GM21717 (cell line): ENCODE measurements around the gene NOXO1.

Experiments used
- ATAC-seq: cut with Tn5 transposase; IDR thresholded peaks from one replicate; pipeline ENCODE4 v1.9.1; 2021; ENCODE audit warnings: mild to moderate bottlenecking, moderate library complexity; ENCODE audit not compliant: unreplicated experiment

Gene NOXO1

DNA sequence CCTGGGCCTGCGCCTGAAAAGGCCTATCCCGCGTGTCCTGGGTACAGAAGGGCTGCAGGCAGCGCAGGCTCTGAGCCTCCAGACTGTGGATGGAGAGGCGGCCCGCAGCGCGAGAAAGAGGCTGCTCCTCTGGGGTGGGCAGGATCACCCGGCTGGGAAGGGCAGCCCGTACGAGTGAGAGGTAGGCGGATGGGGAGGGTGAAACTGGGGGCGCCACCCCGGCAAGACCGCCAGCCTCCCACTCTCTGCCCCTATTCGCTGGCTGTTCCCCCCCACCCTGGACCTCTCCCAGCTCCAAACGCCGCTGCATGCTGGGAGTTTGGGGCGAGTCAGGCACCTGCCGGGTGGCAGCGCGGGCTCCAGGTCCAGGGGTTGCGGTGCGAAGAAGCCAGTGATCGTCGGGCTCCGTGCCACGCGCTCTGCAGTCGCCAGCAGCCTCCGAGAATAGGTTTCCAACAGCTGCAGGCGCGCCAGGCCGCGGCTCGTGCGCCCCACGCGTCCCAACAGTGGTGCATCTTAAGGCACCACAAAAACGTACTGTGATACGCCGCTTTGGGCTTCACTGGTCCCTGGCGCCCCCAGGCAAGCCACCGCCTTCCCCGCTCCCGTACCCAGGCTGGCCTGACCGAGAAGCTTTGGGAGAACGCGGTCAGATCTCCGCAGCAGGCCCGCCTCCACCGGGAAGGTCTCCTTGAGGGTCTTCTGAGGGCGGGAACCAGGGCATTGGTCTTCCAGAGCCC, 1.1 kb downstream of the NOXO1 start:
- no peak for ATAC-seq

- ATAC-seq: no peak
These were observed 1.8 kb downstream of the NOXO1 start for GRCh38 chr16:1979271-1980029.

DNA sequence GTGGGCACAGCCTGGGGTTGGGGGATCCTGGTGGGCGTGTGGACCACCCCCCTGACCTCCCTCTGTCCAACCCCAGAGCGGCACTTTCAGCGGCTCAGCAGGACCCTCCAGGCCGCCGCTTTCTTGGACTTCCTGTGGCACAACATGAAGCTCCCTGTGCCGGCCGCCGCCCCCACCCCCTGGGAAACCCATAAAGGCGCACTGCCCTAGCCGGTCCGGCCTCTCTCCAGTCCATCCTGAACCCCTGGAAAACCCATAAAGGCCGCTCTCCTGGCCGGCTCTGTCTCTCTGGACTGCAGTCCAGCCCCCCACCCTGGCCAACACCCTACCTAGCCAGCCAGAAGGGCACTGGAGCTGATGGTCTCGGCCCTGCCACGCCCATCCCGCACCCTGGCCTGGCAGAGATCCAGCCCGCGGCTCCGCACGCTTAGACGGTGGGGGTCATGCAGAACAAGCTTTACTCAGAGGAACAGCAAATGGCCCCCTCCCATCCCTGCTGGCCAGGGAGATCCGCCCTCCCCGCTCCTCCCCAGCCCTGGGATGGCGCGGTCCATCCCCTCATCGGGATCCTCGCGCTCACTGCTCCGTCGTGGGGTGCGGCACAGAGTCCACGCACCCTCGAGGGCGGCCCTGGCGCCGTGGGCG, 2.7 kb downstream of the NOXO1 start:
- no peak for ATAC-seq

DNA sequence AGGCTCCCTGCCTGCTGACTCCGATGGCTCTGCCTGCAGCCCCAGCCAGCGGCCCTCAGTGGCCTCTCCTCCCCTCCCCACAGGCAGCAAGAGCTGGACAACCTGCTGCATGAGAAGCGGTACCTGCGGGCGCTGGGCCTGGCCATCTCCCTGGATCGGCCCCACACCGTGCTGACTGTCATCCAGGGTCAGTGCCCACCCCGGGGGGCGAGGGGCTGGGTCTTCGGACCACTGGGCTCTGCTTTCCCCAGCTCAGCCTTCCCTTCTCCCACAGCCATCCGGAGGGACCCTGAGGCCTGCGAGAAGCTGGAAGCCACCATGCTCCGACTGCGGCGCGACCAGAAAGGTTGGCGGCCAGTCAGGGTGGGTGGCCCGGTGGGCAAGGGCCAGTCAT, 3.4 kb downstream of the NOXO1 start:
- ATAC-seq: no peak

- ATAC-seq: no peak
These were observed 4.1 kb downstream of the NOXO1 start for GRCh38 chr16:1976951-1977874.

- no peak for ATAC-seq
These were observed 5.1 kb downstream of the NOXO1 start for GRCh38 chr16:1976216-1976520.

DNA sequence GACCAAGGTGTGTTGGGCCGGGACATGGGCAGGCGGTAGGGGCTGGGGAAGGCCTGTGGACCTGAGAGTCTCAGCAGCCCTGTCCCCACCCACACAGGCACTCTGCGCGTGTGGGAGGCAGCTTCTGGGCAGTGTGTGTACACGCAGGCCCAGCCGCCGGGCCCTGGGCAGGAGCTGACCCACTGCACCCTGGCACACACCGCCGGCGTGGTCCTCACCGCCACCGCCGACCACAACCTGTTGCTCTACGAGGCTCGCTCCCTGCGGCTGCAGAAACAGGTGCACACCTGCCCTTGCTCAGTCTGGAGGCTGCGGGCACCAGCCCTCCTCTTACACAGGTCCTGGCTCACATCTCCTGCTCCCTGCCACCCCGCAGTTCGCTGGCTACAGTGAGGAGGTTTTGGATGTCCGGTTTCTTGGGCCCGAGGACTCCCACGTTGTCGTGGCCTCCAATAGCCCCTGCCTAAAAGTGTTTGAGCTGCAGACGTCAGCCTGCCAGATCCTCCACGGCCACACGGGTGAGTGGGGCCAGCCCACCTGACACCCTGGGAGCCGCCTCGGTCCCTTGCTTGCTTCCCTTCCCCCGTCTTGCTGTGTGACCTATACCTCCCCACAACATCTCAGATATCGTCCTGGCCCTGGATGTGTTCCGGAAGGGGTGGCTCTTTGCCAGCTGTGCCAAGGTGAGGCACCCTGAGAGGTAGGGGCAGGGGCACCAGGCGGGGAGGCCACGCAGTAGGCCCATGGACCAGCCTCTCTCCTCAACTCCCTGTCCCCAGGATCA, 5.6 kb downstream of the NOXO1 start:
- no peak for ATAC-seq

DNA sequence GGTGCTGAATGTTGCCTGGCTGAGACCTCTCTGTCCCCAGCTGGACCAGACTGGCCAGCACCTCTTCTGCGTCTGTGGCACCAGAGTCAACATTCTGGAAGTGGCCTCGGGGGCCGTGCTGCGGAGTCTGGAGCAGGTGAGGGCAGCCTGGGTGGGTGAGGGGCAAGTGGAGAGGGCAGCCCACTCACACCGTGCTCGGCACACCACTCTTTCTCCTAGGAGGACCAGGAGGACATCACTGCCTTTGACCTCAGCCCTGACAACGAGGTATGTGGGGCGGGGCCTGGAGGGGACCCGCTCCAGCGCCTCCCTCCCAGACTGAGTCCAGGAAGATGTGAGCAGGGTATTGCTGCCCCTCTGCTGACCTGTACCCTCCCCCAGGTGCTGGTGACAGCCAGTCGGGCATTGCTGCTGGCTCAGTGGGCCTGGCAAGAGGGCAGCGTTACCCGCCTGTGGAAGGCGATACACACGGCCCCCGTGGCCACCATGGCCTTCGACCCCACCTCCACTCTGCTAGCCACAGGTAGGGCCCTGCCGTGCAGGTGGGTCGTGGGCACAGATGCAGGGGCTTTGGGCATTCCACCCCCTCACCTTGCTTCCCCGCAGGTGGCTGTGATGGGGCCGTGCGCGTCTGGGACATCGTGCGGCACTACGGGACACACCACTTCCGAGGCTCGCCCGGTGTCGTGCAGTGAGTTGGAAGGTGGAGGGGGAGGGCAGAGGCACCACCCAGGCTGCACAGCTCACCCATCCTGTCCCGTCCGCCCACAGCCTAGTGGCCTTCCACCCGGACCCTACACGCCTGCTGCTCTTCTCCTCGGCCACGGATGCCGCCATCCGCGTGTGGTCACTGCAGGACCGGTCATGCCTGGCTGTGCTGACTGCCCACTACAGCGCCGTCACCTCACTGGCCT, 6.9 kb downstream of the NOXO1 start:
- ATAC-seq: no peak

DNA sequence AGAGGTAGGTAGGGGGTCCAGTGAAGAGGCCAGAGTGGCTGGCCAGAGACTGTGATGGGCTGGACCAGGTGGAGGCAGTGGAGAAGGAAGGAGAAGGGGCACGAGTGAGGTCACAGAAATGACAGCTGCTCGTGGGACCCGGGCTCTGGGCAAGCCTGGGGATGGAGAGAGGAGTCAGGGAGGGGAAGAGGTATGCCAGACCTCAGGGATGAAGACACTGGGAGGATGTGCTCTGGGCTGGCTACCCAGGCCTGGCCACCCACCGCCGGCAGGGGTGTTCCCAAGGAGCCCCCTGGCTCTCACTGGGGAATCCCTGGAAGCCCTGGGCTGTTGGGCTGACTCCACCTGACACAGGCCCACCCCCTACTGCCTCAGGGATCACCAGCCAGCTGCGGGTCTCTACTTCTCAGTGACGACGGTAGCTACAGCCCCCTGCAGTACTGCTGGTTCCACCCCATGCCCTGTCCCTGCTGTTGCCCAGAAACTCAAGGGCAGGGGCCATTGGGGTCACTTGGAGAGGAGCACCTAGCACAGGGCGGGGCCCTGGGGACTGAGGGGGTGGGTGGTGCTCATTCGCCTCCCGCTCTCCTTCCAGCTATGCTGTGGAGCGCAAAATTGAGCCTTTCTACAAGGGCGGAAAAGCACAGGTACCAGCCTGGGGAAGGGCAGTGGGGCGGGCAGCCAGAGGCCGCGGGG, 7.7 kb downstream of the NOXO1 start:
- no peak for ATAC-seq

- no peak for ATAC-seq
These were observed 8.8 kb downstream of the NOXO1 start for GRCh38 chr16:1972490-1972877.

DNA sequence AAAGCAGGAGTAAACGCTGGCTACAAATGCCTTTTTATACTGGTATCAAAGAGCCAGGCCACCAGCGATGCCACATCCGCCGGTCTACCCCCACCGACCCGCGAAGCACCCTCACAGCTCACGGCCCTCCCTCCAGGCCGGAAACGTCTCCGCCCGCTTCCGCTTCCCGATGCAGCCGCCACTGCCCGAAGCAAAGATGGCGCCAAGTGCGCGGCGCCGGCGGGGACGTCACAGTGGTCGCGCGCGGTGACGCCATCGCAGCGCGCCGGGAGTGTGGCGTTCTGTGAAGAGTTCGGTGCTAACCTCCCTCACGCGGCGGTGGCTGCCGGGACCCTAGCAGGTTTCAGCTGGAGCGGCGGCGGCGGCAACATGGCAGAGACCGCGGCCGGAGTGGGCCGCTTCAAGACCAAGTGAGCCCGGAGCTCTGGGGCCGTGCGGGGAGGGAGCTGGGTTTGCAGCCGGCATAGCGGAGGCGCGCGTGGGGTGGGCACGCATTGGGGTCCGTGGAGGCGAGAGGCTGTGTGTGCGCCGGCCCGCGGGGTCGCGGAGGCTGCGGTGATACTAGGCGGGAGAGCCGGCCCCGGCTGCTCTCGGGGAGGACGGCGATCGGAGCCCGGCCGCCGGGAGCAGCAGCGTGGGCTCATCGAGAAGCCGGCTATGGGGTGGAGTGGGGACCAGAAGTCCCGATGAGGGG, 9.3 kb downstream of the NOXO1 start, which contains the start of gene TBL3:
Gene TBL3 (plus strand): TSS at position 258 of the 694 bp plus-strand sequence. CDS start 112 bp downstream, at position 370.
- ATAC-seq: peak; percentile 57

GRCh38 chr16:1968146-1968953, 12.9 kb downstream of the NOXO1 start:
- ATAC-seq: no peak

GRCh38 chr16:1966460-1966859, 14.8 kb downstream of the NOXO1 start, which contains the start of gene RNF151:
Gene RNF151 (plus strand): TSS chr16:1966856. CDS start chr16:1966882, 26 bp downstream.
- no peak for ATAC-seq

- ATAC-seq: no peak
These were observed 15.8 kb downstream of the NOXO1 start for GRCh38 chr16:1965396-1966001.

DNA sequence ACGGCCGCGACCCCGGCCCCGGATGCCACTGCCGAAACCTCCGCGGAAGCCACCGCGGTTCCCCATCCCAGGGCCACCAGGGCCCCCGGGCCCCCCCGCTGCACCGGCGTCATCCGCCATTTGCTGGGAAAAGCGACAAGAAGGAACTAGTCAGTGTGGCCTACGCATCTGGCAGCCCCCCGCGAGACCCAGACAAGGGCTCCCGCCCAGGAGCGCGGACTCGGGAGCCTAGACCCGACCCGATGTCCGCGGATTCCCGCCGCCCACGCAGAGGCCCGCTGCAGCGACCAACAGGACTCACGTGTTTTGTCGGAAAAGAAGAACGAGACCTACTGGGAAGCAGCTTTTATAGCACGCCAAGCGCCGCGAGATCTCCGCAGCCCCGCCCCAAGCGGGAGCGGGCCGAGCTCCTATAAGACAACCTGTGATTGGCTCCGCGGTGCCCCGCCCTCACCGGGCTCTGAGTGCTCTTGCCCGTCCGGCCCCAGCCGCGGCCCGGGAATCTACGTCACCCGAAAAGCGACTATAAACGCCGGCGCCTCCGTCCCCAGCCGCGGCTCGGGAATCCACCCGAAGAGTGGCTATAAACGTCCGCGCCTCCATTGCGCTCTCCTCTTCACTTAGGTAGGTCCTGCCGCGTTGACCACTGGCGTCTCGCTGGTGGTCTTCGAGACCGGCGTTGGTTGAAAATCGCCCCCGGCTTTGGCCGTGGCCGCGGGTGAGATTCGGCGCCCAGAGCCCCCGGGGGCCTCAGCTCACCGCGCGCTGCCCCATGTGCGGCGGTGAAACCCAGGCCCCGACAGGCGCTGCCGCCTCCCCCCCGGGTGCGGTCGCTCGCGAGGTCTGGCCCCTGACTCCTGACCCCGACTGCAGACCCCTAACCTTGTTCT, 16.5 kb downstream of the NOXO1 start, which contains the start of gene RPS2:
Gene RPS2 (minus strand): TSS at position 321 of the 890 bp plus-strand sequence. CDS start 201 bp downstream, at position 120.
- peak; percentile 73 for ATAC-seq
